Activated CD4-positive, alpha-beta T cell treated with anti-CD3 and anti-CD28 coated beads, Interleukin-2, amount 10 ng/mL, durations not matched to agents 7 days and 5 days (primary cell): Measurements from ENCODE around the gene ITIH1. TPM values are rescaled to one million over a fixed set of nuclear protein-coding genes. Genes with fewer than 3 reads are reported as not detected.

Source experiments
- CTCF ChIA-PET: fragments of 350-600 bp; sonication (Branson Sonifier 250); formaldehyde crosslinking; loops from one replicate; lab custom pipeline; 2021; ENCODE audit warnings: antibody characterized with exemption; lab: Charles Lee
- POLR2A ChIA-PET: fragments of 350-600 bp; sonication (Branson Sonifier 250); formaldehyde crosslinking; loops from one replicate; lab custom pipeline; 2021; ENCODE audit warnings: antibody characterized with exemption; lab: Charles Lee
- DNase-seq: peaks from one replicate; pipeline ENCODE4 v3.0.0-alpha.2; 2020
- H3K27ac Mint-ChIP-seq: one replicate; pipeline ENCODE4 v1.8.0; 2021; ENCODE audit warnings: mild to moderate bottlenecking, moderate library complexity, mixed read lengths
- H3K27me3 Mint-ChIP-seq: one replicate; pipeline ENCODE4 v1.8.0; 2021; ENCODE audit warnings: mixed read lengths
- H3K36me3 Mint-ChIP-seq: one replicate; pipeline ENCODE4 v1.8.0; 2021; ENCODE audit warnings: low read depth, mixed read lengths
- H3K4me1 Mint-ChIP-seq: one replicate; pipeline ENCODE4 v1.8.0; 2021; ENCODE audit warnings: mixed read lengths
- H3K4me3 Mint-ChIP-seq: one replicate; pipeline ENCODE4 v1.8.0; 2021; ENCODE audit warnings: mild to moderate bottlenecking, moderate library complexity, mixed read lengths
- H3K9me3 Mint-ChIP-seq: one replicate; pipeline ENCODE4 v1.8.0; 2021; ENCODE audit warnings: mixed read lengths
- total RNA-seq, 2 experiments: library from RNA; stranded (reverse); gene quantifications; one replicate each; pipeline ENCODE4 v1.2.3, GENCODE V29; 2021

ITIH1 gene
- total RNA-seq, 2 experiments from 2014 or later: not detected

DNA sequence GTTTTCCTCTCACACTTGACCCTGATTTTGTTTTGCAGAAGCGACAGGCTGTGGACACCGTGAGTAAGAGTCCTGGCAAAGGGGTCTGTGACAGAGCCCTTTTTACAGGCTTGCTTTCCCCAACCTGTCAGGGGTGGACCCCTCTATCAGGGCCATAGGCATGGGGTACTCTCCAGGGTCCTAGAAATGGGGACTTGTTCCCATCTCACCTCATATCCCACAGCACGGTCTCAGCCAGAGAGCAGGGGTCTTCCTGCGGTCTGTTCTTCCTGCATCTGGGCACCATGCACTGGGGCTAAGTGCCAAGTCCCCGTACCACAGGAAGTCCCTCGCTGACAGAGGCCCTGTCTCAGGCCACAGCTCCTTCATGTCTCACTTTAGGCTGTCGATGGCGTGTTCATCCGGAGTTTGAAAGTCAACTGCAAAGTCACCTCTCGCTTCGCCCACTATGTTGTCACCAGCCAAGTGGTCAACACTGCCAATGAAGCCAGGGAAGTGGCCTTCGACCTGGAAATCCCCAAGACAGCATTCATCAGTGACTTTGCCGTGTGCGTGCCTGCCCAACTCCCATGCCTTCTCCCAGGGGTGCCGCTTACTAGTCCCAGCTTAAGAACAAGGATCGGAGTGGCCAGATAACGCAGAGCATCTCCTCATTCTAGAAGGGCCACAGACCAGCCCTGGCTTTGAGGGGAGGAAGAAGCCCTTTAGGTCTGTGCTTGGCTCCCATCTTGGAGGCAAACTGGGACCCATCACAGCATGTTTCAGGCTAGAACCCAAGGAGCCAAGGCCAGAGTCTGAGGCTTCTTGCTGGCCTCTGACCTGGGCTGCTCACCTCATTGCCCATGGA, 783 bp downstream of the ITIH1 start:
- Mint-ChIP-seq H3K36me3 (no peaks in the 10 kb centered on the region), H3K27ac (no peak overlapping the region), H3K4me3 (no peak overlapping the region), H3K27me3 (peaks cover 12% of the 10 kb centered on the region), H3K9me3 (no peaks in the 10 kb centered on the region), H3K4me1 (no peaks in the 10 kb centered on the region)
- POLR2A ChIA-PET: no interaction called here
- no peak for DNase-seq
- CTCF ChIA-PET: no interaction called here

DNA sequence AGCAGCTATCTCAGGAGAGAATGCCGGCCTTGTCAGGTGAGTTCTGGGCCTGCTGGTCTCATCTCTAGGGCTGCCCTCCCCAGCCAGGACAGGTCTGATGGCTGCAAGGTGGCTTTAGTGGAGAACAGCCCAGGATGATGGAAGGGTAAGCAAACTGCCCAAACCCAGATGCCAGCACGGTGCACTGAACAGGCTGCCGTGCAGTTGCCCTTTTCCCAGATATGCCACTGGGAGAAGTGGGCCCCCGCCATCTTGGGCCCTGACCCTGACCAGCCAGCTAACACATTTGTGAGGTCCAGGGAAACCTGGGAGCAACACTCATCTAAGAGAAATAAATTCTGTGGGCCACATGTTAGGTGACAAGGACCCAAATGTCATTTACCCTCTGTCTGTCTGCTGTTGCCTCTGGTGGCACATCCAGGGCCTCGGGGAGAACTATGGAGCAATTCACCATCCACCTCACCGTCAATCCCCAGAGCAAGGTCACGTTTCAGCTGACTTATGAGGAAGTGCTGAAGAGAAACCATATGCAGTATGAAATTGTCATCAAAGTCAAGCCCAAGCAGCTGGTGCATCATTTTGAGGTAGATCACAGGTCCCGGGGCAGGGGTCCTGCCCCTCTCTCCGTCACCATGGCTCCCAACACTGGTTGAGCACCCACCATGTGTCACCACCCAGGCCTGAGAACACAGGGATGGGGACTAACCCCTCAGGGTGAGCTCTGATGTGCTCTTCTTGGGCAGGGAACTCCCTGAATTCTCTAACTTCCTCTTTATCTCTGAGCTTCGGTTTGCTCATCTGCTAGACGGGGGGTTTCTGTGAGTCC, 1.8 kb downstream of the ITIH1 start:
- no peaks in the 10 kb centered on the region for H3K4me1 Mint-ChIP-seq
- no peaks in the 10 kb centered on the region for H3K36me3 Mint-ChIP-seq
- ChIA-PET CTCF (interaction anchor here (0.9 kb wide), 1 partner anchor 43 kb away, joined by 3 read pairs; no protein-coding TSS in a partner anchor), POLR2A (no interaction called here)
- peaks cover 12% of the 10 kb centered on the region for H3K27me3 Mint-ChIP-seq
- H3K27ac Mint-ChIP-seq: no peak overlapping the region
- H3K4me3 Mint-ChIP-seq: no peak overlapping the region
- no peaks in the 10 kb centered on the region for H3K9me3 Mint-ChIP-seq
- DNase-seq: no peak

GRCh38 chr3:52779837-52780585, 2.6 kb downstream of the ITIH1 start:
- ChIA-PET CTCF (interaction anchor here (0.9 kb wide), 1 partner anchor 42 kb away, joined by 3 read pairs; no protein-coding TSS in a partner anchor), POLR2A (no interaction called here)
- no peaks in the 10 kb centered on the region for H3K36me3 Mint-ChIP-seq
- peaks cover 12% of the 10 kb centered on the region for H3K27me3 Mint-ChIP-seq
- no peaks in the 10 kb centered on the region for H3K4me1 Mint-ChIP-seq
- no peak for DNase-seq
- H3K9me3 Mint-ChIP-seq: no peaks in the 10 kb centered on the region
- no peak overlapping the region for H3K27ac Mint-ChIP-seq
- H3K4me3 Mint-ChIP-seq: no peak overlapping the region

- DNase-seq: no peak
- ChIA-PET POLR2A (no interaction called here), CTCF (interaction anchor here (0.5 to 1.5 kb wide), 2 partner anchors 12 to 20 kb away, joined by 3 to 4 read pairs; no protein-coding TSS in a partner anchor)
- Mint-ChIP-seq H3K27ac (no peak overlapping the region), H3K4me1 (no peaks in the 10 kb centered on the region), H3K36me3 (no peaks in the 10 kb centered on the region), H3K9me3 (no peaks in the 10 kb centered on the region), H3K27me3 (peaks cover 12% of the 10 kb centered on the region), H3K4me3 (no peak overlapping the region)
Measured at GRCh38 chr3:52781741-52782140, 4.3 kb downstream of the ITIH1 start.

GRCh38 chr3:52782412-52783210, 5.2 kb downstream of the ITIH1 start:
- H3K27ac Mint-ChIP-seq: no peak overlapping the region
- POLR2A ChIA-PET: no interaction called here
- CTCF ChIA-PET: interaction anchor here (0.5 to 2.1 kb wide), 4 partner anchors 10 to 19 kb away, joined by 3 to 7 read pairs (median 4); no protein-coding TSS in a partner anchor

GRCh38 chr3:52783211-52783555, 5.8 kb downstream of the ITIH1 start:
- Mint-ChIP-seq H3K27me3 (peaks cover 12% of the 10 kb centered on the region), H3K4me1 (no peaks in the 10 kb centered on the region), H3K9me3 (no peaks in the 10 kb centered on the region), H3K4me3 (no peak overlapping the region), H3K27ac (no peak overlapping the region), H3K36me3 (no peaks in the 10 kb centered on the region)
- CTCF ChIA-PET: interaction anchor here (0.5 to 2.1 kb wide), 4 partner anchors 9 to 248 kb away, joined by 3 to 7 read pairs (median 4); no protein-coding TSS in a partner anchor
- DNase-seq: no peak
- POLR2A ChIA-PET: no interaction called here

More at GRCh38 chr3:52782412-52783210, 5.2 kb downstream of the ITIH1 start:
- H3K4me1 Mint-ChIP-seq: no peaks in the 10 kb centered on the region
- H3K36me3 Mint-ChIP-seq: no peaks in the 10 kb centered on the region
- peaks cover 12% of the 10 kb centered on the region for H3K27me3 Mint-ChIP-seq
- DNase-seq: no peak
- no peaks in the 10 kb centered on the region for H3K9me3 Mint-ChIP-seq
- no peak overlapping the region for H3K4me3 Mint-ChIP-seq

GRCh38 chr3:52784021-52784621, 6.7 kb downstream of the ITIH1 start:
- CTCF ChIA-PET: interaction anchor here (0.6 to 2.1 kb wide), 2 partner anchors 15 to 493 kb away, joined by 7 to 9 read pairs; no protein-coding TSS in a partner anchor
- no peak for DNase-seq
- H3K36me3 Mint-ChIP-seq: no peaks in the 10 kb centered on the region
- peaks cover 12% of the 10 kb centered on the region for H3K27me3 Mint-ChIP-seq
- H3K4me3 Mint-ChIP-seq: no peak overlapping the region
- no peaks in the 10 kb centered on the region for H3K4me1 Mint-ChIP-seq
- no peak overlapping the region for H3K27ac Mint-ChIP-seq
- no peaks in the 10 kb centered on the region for H3K9me3 Mint-ChIP-seq
- POLR2A ChIA-PET: no interaction called here

DNA sequence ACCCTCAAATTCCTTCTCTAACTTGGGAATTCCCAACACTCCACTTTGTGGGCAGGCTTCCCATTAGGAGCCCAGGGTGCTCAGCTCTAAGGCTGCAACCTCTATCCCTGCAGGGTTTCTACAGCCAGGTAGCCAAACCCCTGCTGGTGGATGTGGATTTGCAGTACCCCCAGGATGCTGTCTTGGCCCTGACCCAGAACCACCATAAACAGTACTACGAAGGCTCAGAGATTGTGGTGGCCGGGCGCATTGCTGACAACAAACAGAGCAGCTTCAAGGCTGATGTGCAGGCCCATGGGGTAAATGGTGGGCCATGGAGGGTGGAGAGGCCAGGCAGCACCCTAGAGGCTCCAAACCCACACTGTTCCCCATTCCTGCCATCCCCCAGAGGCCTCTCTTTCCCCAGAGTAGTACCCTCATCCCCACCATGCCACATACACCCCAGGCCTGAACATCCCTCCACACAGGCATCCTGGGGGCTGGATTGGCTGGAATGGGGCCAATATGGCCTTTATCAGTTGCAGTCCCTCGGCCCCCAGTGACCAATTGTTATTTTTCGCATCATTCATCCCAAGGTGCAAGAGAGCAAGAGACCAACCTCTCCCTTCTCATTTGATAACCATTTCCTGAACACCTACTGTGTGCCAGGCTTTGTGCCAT, 7.7 kb downstream of the ITIH1 start:
- ChIA-PET POLR2A (interaction anchor here (0.6 kb wide), 1 partner anchor 224 kb away, joined by 8 read pairs; no protein-coding TSS in a partner anchor), CTCF (interaction anchor here (0.6 to 2.1 kb wide), 3 partner anchors 14 to 492 kb away, joined by 4 to 9 read pairs (median 7); no protein-coding TSS in a partner anchor)
- Mint-ChIP-seq H3K4me1 (no peaks in the 10 kb centered on the region), H3K36me3 (no peaks in the 10 kb centered on the region), H3K27ac (no peak overlapping the region), H3K4me3 (no peak overlapping the region), H3K27me3 (peaks cover 12% of the 10 kb centered on the region), H3K9me3 (no peaks in the 10 kb centered on the region)
- DNase-seq: no peak

DNA sequence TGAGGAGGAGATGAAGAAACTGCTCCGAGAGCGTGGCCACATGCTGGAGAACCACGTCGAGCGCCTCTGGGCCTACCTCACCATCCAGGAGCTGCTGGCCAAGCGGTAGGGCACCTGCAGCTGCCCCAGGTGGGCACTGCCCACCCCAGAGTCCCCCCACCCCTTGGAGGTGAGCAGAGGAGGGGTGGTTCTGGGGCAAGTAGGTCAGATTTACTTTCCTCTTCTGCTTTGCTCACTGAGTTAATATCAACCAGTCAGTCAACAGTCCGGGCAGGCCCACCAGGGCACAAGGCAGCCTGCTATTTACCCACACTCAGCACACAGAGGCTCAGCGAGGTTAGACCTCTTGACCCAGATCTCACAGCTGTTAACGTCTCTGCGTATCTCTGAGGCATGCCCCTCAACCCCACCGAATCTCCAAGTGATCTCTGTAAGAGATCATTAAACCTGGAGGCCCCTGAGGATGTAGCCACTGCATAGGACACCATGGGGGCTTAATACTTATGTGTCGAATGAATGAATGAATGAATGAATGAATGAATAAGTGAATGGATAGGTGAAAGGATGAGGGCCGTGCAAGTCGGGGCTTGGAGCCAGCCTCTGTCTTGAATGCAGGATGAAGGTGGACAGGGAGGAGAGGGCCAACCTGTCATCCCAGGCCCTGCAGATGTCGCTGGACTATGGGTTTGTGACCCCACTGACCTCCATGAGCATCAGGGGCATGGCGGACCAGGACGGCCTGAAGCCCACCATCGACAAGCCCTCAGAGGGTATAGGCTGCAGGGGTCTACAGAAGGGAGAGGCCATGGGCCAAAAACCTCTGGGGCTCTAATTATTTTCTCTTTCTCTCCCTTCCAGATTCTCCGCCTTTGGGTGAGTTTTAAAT, 9.2 kb downstream of the ITIH1 start:
- Mint-ChIP-seq H3K4me3 (no peak overlapping the region), H3K27me3 (peaks cover 7% of the 10 kb centered on the region)
- CTCF ChIA-PET: no interaction called here

DNA sequence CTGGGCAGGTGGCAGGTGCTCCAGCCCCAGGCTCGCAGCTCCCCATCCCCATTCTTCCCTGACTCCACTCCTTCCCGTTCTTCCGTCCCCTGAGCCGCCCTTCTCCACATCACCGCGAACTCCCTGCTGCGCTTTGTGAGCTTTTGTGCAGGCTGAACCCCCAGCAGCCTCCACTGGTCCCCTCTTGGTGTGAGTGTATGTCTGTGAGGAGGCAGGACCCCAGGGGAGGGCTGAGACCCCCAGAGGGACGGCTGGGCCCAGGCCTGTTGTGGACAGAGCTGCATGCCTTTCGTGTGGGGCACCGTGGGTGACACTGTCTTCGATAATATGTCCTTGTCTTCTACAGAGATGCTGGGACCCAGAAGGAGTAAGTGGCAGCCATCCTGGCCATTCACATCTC, 9.8 kb downstream of the ITIH1 start:
- ChIA-PET CTCF (no interaction called here), POLR2A (no interaction called here)
- H3K27me3 Mint-ChIP-seq: peaks cover 2% of the 10 kb centered on the region
- H3K9me3 Mint-ChIP-seq: no peaks in the 10 kb centered on the region
- DNase-seq: no peak
- H3K36me3 Mint-ChIP-seq: no peaks in the 10 kb centered on the region
- H3K4me3 Mint-ChIP-seq: no peak overlapping the region
- H3K27ac Mint-ChIP-seq: no peak overlapping the region
- H3K4me1 Mint-ChIP-seq: no peaks in the 10 kb centered on the region

More for the DNA sequence above, 9.2 kb downstream of the ITIH1 start:
- H3K9me3 Mint-ChIP-seq: no peaks in the 10 kb centered on the region
- DNase-seq: no peak
- POLR2A ChIA-PET: no interaction called here
- no peaks in the 10 kb centered on the region for H3K4me1 Mint-ChIP-seq
- no peak overlapping the region for H3K27ac Mint-ChIP-seq
- no peaks in the 10 kb centered on the region for H3K36me3 Mint-ChIP-seq
